HG02970 (cell line): Measurements from ENCODE around the gene LGALS13.

ENCODE experiments used
- ATAC-seq: cut with Tn5 transposase; IDR thresholded peaks from one replicate; pipeline ENCODE4 v1.9.1; 2021; ENCODE audit warnings: mild to moderate bottlenecking, moderate library complexity, moderate number of reproducible peaks; ENCODE audit not compliant: unreplicated experiment, low FRiP score

Gene LGALS13

GRCh38 chr19:39602224-39602623, at the start of gene LGALS13:
LGALS13 (plus strand) TSS chr19:39602524; CDS start chr19:39602569, 45 bp downstream.
- no peak for ATAC-seq

GRCh38 chr19:39553082-39553652, 49.2 kb upstream of the LGALS13 start:
- no peak for ATAC-seq

GRCh38 chr19:39554701-39555311, 47.5 kb upstream of the LGALS13 start:
- no peak for ATAC-seq

GRCh38 chr19:39555883-39556282, 46.4 kb upstream of the LGALS13 start:
- ATAC-seq = no peak

- ATAC-seq = no peak
These were observed 44.3 kb upstream of the LGALS13 start for GRCh38 chr19:39557811-39558623.

- ATAC-seq = no peak
These were observed 43.7 kb upstream of the LGALS13 start for GRCh38 chr19:39558624-39559117.

GRCh38 chr19:39563408-39563807, 38.9 kb upstream of the LGALS13 start:
- no peak for ATAC-seq

GRCh38 chr19:39566064-39566463, 36.3 kb upstream of the LGALS13 start:
- no peak for ATAC-seq

GRCh38 chr19:39568604-39569003, 33.7 kb upstream of the LGALS13 start:
- ATAC-seq = no peak

GRCh38 chr19:39582442-39582841, 19.9 kb upstream of the LGALS13 start:
- ATAC-seq = no peak

GRCh38 chr19:39582891-39583625, 19.3 kb upstream of the LGALS13 start:
- no peak for ATAC-seq

- no peak for ATAC-seq
These were observed 14.8 kb upstream of the LGALS13 start for GRCh38 chr19:39587496-39587895.

- no peak for ATAC-seq
These were observed 14.3 kb upstream of the LGALS13 start for GRCh38 chr19:39588066-39588465.

- ATAC-seq = no peak
These were observed 12.1 kb upstream of the LGALS13 start for GRCh38 chr19:39590265-39590664.

GRCh38 chr19:39592381-39592780, 9.9 kb upstream of the LGALS13 start:
- no peak for ATAC-seq

GRCh38 chr19:39595950-39596349, 6.4 kb upstream of the LGALS13 start:
- no peak for ATAC-seq

- ATAC-seq = no peak
These were observed 5.4 kb upstream of the LGALS13 start for GRCh38 chr19:39596911-39597310.

- ATAC-seq = no peak
These were observed 3.2 kb upstream of the LGALS13 start for GRCh38 chr19:39599116-39599515.

GRCh38 chr19:39603825-39604224, 1.5 kb downstream of the LGALS13 start:
- no peak for ATAC-seq

GRCh38 chr19:39607021-39607420, 4.7 kb downstream of the LGALS13 start:
- no peak for ATAC-seq

- no peak for ATAC-seq
These were observed 5.2 kb downstream of the LGALS13 start for GRCh38 chr19:39607561-39607960.
